CD4-positive, alpha-beta T cell treated with Interleukin-15 for 1 hour (primary cell): ENCODE data around the gene LCN6.
A peak's percentile ranks its signal among the peaks of the same experiment; 100 is the strongest.
"Not testable (repeated sequence)": the region's sequence is repeated elsewhere in the genome, so short reads cannot be mapped to it uniquely, and the experiment has no call there.

ENCODE experiments used
- DNase-seq: peaks from one replicate; pipeline ENCODE4 v3.0.0-alpha.2; 2020

The LCN6 gene

DNA sequence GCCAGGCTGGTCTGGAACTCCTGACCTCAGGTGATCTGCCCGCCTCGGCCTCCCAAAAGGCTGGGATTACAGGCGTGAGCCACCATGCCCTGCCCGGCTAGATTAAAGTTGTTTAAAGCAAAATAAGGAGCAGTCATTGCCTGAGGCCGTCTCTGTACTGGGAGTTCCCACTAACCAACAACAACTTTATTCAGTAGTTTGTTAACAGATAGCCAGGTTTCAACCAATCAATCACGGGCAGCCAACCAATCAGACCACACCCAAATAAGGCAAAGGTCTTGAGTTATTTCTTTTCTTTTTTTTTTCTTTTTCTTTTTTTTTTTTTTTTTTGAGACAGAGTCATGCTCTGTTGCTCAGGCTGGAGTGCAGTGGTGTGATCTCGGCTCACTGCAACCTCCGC, 43.6 kb downstream of the LCN6 start:
- not testable (repeated sequence) for DNase-seq

DNA sequence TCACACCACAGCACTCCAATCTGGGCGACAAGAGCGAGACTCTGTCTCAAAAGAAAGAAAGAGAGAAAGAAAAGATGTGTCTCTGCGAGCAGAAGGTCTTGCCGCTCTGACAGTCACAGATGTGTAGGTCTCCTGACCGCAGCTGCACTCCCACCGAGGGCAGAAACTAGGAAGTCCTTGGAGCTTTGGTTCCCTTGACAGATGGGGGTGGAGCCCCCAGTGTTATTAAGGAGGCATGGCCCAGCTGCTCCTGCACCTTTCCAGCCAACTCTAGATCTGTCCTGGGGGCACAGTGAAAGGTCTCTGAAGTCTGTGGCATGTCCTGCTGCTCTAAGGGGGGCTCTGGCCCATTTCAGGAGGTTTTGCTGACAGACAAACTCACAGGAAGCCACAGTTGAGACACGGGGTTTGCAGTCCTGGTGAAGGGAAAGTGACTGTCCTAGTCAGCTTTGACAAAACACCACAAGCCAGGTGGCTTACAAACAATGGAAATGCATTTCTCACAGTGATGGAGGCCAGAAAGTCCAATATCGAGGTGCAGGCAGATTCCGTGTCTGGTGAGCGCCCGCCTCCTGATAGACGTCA, 45.0 kb downstream of the LCN6 start:
- no peak for DNase-seq

DNA sequence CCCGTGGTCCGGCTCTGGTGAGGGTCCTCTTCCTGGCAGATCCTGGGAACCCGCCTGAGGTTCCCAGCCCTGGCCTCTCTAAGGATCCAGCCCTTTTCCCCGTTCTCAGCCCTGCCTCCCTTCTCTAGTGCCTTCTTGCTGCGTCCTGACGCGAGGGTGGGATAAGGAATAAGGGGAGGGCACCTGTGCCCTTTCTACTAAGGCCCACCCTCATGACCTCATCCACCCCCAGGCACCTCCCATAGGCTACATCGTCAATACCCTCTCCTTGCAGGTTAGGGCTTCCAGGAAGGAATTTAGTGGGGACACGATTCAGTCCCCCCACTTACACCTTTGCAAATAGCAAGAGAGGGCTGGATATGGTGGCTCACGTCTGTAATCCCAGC, 46.7 kb downstream of the LCN6 start:
- DNase-seq: no peak

DNA sequence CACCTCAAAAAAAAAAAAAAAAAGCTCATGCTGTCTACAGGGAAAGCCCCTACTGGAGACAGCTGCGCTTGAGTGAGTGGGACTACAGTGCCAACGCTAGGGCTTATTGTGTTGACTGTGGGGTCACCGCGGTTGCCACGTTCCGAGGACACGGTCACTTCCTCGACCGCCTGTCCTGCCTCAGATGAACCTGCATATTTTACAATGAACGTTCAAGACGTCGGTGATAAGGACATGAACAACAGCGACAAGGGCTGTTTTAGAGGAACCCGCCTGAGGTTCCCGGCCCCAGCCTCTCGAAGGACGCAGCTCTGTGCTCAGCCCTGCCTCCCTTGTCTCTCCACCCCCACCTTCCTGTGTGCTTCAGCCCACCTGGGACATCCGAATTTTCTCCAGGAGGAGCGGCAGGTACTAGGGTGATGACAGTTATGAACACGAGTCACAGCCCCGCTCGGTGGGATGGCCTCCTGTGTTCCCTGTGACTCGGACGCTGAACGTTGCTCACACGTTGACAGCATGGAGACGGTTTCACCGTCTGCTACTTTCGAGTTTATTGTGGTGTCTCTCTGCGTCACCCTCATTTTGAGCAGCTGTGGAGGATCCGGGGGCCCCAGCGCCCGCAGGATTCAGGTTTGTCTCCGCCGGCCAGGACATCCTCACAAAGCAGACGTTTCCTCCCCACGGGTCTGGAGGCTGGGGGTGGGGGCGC, 47.2 kb downstream of the LCN6 start:
- peak; percentile 72 for DNase-seq

DNA sequence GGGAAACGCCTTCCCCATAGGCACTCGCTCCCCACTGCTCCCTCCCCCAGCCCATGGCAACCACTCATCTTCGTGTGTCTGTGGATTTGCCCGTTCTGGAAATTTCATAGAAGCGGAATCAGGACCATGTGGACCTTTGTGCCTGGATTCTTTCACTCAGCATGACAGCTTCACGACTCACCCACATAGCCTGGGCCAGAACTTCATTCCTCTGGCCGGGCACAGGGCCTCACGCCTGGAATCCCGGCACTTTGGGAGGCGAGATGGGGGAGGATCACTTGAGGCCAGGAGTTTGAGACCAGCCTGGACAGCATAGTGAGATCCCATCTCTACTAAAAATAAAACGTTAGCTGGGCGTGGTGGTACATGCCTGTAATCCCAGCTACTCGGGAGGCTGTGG, 48.0 kb downstream of the LCN6 start:
- no peak for DNase-seq

DNA sequence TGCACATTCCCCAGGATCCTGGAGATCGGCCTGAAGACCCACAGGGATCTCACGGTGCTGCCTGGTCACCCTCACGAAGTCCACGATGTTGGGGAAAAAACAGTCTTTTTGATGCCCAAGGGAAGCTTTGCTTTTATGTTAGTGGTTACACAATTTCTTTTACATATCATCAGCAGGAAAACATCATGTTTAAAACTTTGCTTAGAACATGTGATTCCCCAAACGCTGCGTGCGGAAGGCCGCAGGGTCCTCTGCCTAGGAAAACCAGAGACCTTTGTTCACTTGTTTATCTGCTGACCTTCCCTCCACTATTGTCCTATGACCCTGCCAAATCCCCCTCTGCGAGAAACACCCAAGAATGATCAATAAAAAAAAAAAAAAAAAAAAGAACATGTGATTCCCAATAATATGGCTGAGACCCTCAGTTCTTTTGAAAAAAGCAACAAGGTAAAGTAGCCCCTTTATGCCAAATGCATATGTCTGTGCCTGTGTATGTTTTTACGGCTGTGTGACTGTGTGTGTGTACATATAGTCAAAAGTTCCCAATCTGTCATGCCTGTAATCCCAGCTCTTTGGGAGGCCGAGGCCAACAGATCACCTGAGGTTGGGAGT, 49.6 kb downstream of the LCN6 start:
- DNase-seq: no peak

DNA sequence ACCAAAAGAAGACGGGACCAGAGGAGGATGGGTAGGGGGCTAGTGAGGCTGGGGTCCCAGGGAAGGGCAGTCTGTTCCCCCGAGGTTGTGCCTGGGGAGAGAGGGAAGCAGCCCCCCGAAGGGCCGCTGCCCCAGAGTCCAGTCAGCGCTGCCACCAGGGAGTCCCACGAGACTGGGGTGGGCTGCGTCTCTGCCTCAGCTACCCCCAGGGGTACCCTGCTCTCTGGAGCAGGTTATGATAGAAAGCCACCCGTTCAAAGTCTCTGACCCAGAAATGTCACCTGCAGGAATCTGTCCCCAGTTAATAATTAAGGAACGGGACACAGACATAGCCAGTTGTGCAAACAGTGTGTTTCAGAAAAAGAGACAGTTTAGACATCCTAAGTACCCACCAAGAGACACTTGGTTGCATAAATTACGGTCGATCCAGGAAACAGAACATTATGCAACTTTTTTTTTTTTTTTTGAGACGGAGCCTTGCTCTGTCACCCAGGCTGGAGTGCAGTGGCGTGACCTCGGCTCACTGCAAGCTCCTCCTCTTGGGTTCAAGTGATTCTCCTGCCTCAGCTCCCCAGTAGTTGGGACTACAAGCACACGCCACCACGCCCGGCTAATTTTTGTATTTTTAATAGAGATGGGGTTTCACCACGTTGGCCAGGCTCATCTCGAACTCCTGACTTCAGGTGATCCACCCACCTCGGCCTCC, 50.4 kb downstream of the LCN6 start:
- DNase-seq: peak; percentile 36

DNA sequence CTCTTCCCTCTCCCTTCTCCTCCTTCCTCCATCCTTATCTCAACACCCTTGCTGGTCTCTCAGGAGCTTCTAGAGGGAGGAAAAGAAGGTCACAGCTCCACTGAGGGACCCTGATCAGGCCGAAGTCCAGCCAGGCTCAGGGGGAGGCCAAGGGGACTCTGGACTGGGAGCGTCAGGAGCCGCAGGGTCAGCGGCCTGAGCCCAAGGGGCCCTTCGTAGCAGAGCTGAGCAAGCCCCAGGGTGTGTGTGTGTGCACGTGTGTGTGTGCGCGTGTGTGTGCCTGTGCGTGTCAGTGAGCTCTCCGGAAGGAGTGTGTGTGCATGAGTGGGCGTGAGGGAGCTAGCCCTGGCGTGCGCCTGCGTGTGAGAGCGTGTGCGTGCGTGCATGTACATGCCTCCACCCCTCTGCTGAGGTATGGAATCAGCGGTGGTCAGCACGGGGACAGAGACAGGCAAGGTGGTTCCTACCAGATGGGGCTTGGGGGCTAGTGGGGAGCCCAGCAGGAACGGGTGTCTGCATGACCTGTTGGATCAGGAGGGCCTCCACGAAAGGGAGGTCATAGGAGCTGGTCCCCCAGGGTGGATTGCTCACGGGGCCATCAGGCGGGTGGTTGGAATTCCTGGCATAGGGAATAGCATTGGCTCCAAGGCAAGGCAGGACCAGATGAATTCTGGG, 51.0 kb downstream of the LCN6 start:
- DNase-seq: no peak

DNA sequence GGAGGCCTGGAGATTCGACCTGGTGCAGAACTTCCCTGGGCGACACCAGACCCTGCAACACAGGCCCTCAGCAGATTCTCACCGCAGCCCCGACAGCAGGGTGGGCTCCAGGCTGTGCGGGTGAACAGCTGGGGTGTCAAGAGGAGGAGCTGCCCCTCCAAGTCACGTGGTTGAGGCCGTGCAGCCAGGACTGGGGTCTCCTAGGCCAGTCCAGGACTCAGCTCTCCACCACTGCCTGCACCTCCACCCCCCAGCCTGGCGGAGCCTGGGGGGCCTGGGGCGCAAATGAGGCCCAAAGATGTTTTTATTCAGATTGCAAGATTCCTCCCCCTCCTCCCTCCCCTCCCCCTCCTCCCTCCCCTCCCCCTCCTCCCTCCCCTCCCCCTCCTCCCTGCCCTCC, 51.8 kb downstream of the LCN6 start:
- DNase-seq: no peak

DNA sequence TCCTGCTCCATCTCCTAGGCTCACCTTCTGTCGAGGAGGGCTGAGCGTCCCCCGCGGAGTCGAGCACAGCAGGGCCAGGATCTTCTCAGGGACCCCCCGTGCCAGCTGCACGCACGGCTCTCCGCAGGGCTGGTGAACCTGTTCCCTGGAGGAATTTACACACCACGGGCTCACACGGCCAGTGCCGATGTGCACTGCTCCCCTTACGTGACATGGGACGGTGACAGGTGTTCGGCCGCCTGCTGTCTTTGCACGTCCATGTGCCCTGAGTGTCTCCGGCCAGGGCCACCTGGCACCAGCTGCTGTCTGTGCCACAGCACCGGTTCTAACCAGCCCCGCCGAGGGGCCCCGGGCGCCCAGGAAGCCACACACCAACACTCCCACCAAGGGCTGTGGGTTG, 52.4 kb downstream of the LCN6 start:
- no peak for DNase-seq

DNA sequence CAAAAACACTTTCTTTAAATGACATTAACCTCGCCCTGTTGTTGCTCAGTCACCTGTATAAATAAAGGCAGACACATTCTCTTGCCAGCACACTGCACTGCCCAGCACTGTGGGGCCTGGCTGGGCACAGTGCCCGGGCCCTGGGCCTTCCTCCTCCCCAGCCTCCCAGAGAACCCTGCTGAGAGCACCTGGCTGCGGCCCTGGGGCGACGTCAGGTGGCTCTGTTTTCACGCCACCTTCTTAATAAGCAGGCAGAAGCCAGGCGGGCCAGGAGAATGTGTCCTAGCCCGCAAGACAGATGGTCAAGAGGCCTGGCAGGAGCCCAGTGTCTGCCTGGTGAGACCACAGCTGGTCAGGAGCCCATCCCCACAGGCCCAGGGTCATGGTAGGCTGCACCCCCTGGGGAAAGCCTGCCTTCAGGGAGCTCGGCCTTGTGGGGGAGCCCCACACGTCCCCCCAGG, 52.9 kb downstream of the LCN6 start:
- DNase-seq: no peak

DNA sequence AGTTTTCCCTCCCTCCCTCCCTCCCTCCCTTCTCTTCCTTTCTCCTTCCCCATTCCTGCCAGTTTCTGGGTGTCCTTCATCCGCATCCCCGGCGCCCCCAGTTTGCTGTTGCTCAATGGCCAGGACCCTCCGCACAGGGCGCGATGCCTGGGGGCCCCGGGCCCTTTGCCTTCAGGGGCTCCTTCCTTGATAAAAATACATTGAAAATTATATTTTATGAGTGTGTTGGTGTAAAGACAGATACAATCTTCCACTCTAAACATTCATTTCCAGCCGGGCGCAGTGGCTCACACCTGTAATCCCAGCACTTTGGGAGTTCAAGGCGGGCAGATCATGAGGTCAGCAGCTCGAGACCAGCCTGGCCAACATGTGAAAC, 53.5 kb downstream of the LCN6 start:
- DNase-seq: no peak

DNA sequence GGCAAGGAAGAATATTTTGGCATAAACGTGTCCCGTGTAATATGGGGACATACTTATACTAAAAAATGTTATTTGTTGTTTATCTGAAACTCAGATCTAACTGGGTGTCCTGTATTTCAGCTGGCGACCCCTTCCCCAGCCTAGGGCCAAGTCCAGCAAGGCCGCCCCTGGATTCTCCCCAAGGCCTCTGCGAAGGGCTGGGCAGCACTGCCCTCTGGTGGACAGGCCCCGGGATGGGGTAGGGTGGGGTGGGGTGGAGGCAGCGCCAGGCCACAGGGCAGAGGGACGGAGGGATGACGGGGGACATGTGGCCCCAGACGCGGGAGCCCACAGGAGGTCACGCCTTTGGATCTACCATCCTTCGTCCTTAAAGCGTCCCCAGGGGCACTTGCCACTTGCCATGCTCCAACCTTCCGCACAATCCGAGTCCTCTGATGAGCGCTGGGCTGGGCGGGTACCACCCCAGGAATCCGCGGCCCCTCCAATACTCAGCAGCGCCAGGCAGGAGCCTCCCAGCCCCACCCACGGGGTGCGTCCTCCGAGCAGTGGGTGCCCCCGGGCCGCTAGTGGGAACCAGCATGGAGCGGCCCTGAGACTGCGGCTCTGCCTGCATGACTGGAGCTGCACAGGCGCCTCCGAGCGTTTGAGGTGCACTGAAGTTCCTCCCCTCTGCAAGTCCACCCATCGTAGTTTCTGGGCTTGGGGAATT, 54.0 kb downstream of the LCN6 start:
- no peak for DNase-seq
